ENCODE measurements around the gene SYNPO2.

Gene SYNPO2

DNA sequence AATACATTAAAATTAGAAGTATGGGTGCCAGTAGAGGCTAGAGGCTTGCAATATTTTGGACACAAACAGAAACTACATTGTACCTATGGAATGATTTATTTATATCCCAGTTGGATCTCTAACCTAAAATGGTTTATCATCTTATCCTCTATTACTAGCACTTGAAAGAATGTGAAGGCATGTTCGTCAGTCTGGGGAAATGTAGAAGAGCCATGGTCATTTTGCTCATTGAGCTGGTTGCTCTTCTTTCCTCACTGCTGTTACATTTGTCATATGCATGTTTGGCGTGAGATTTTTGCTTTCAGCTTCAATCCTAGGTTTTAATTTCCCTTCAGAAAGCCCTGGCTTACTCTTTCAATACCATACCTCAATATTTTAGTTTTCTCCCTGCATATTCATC lies 164.6 kb downstream of the SYNPO2 start:
- Histone ChIP-seq H3K9ac (ENCODE audit: low read length) (no peak overlapping the region), H4K91ac (ENCODE audit: low read length) (no peak overlapping the region), H3K27ac (ENCODE audit: low read length, poor library complexity, severe bottlenecking) (no peak overlapping the region), H2BK120ac (ENCODE audit: low read depth, low read length) (no peak overlapping the region), H2AFZ (ENCODE audit: low read depth, low read length) (no peak overlapping the region), H3K4me1 (ENCODE audit: control insufficient read depth, insufficient read depth, low read depth, low read length) (no peaks in the 10 kb centered on the region), H2BK12ac (ENCODE audit: low read length in 2 of 2) (no peak overlapping the region), H3K27me3 (ENCODE audit: control insufficient read depth in 1 of 2, insufficient read depth in 1 of 2, low read length in 2 of 2) (no peaks in the 10 kb centered on the region), H4K8ac (ENCODE audit: low read length) (no peak overlapping the region), H3K4me3 (ENCODE audit: insufficient read depth in 1 of 2, low read depth in 1 of 2, low read length in 2 of 2) (no peak overlapping the region), H3K9me3 (ENCODE audit: control insufficient read depth, low read length) (no peaks in the 10 kb centered on the region), H3K4me2 (ENCODE audit: low read length, poor library complexity, severe bottlenecking) (no peak overlapping the region), H2BK5ac (ENCODE audit: low read depth, low read length, poor library complexity, severe bottlenecking) (no peak overlapping the region), H3K79me1 (replicated peaks; ENCODE audit: low read length, poor library complexity, severe bottlenecking) (no peaks in the 10 kb centered on the region), H2AK5ac (ENCODE audit: low read length, severe bottlenecking) (no peak overlapping the region), H3K36me3 (ENCODE audit: control insufficient read depth in 1 of 2, insufficient read depth in 2 of 2, low read depth in 1 of 2, low read length in 2 of 2) (no peaks in the 10 kb centered on the region), H3K23ac (ENCODE audit: low read length in 2 of 2) (no peak overlapping the region), H3K14ac (ENCODE audit: low read length in 2 of 2) (no peak overlapping the region), H3K4ac (ENCODE audit: low read depth in 1 of 2, low read length in 2 of 2) (no peak overlapping the region), H2BK15ac (ENCODE audit: low read depth, poor library complexity, severe bottlenecking) (no peak overlapping the region), H3K18ac (ENCODE audit: low read depth in 1 of 2, low read length in 2 of 2) (no peak overlapping the region)
- WGBS: 90% methylated on average over 2 of the region's 2 CpGs
- DNase-seq: no peak

DNA sequence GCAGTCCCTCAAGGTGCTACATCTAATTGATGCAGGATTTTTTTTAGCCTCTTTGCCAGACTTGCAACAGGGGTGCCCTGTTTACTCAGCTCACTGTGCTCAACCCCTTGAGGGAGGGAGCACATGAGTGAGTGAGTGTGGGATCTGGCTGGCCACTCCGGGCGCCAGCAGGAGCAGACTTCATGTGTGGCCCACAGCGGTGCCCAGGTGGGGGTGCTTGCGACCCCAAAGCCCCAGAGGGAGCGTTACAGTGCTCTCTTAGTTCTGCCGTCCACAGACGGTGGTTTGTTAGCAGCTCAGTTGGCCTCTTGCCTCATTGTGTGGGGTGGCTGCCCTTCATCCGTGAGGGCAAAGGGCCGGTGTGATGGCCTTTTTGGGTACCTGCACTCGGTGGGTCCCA lies 165.3 kb downstream of the SYNPO2 start:
- Histone ChIP-seq H3K9ac (ENCODE audit: low read length) (no peak overlapping the region), H3K4ac (ENCODE audit: low read depth in 1 of 2, low read length in 2 of 2) (no peak overlapping the region), H3K4me1 (ENCODE audit: control insufficient read depth, insufficient read depth, low read depth, low read length) (no peaks in the 10 kb centered on the region), H3K79me1 (replicated peaks; ENCODE audit: low read length, poor library complexity, severe bottlenecking) (no peaks in the 10 kb centered on the region), H4K91ac (ENCODE audit: low read length) (no peak overlapping the region), H4K8ac (ENCODE audit: low read length) (no peak overlapping the region), H2AK5ac (ENCODE audit: low read length, severe bottlenecking) (no peak overlapping the region), H2BK120ac (ENCODE audit: low read depth, low read length) (no peak overlapping the region), H3K27me3 (ENCODE audit: control insufficient read depth in 1 of 2, insufficient read depth in 1 of 2, low read length in 2 of 2) (no peaks in the 10 kb centered on the region), H3K23ac (ENCODE audit: low read length in 2 of 2) (no peak overlapping the region), H3K36me3 (ENCODE audit: control insufficient read depth in 1 of 2, insufficient read depth in 2 of 2, low read depth in 1 of 2, low read length in 2 of 2) (no peaks in the 10 kb centered on the region), H2BK15ac (ENCODE audit: low read depth, poor library complexity, severe bottlenecking) (no peak overlapping the region), H2BK12ac (ENCODE audit: low read length in 2 of 2) (peak overlapping the region in 1 of 2 experiments; percentile 19), H3K27ac (ENCODE audit: low read length, poor library complexity, severe bottlenecking) (no peak overlapping the region), H3K14ac (ENCODE audit: low read length in 2 of 2) (no peak overlapping the region), H2AFZ (ENCODE audit: low read depth, low read length) (no peak overlapping the region), H2BK5ac (ENCODE audit: low read depth, low read length, poor library complexity, severe bottlenecking) (no peak overlapping the region), H3K18ac (ENCODE audit: low read depth in 1 of 2, low read length in 2 of 2) (no peak overlapping the region), H3K4me3 (ENCODE audit: insufficient read depth in 1 of 2, low read depth in 1 of 2, low read length in 2 of 2) (no peak overlapping the region), H3K9me3 (ENCODE audit: control insufficient read depth, low read length) (no peaks in the 10 kb centered on the region), H3K4me2 (ENCODE audit: low read length, poor library complexity, severe bottlenecking) (no peak overlapping the region)
- no peak for DNase-seq
- 96% methylated on average over 10 of the region's 10 CpGs for WGBS

DNA sequence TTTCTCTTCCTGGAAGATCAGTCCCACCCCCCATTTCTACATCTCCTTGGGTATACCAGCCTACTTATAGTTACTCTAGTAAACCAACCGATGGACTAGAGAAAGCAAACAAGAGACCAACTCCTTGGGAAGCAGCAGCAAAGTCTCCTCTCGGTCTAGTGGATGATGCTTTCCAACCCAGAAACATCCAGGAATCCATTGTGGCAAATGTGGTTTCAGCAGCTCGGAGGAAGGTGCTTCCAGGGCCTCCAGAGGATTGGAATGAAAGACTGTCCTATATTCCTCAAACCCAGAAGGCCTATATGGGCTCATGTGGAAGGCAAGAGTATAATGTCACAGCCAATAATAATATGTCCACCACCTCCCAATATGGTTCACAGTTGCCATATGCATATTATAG lies 168.8 kb downstream of the SYNPO2 start:
- H3K18ac ChIP-seq (ENCODE audit: low read depth in 1 of 2, low read length in 2 of 2): no peak overlapping the region
- no peak overlapping the region for H3K4me3 ChIP-seq (ENCODE audit: insufficient read depth in 1 of 2, low read depth in 1 of 2, low read length in 2 of 2)
- no peaks in the 10 kb centered on the region for H3K27me3 ChIP-seq (ENCODE audit: control insufficient read depth in 1 of 2, insufficient read depth in 1 of 2, low read length in 2 of 2)
- H3K9me3 ChIP-seq (ENCODE audit: control insufficient read depth, low read length): no peaks in the 10 kb centered on the region
- H4K91ac ChIP-seq (ENCODE audit: low read length): no peak overlapping the region
- no peak overlapping the region for H3K4me2 ChIP-seq (ENCODE audit: low read length, poor library complexity, severe bottlenecking)
- H2AFZ ChIP-seq (ENCODE audit: low read depth, low read length): no peak overlapping the region
- H3K14ac ChIP-seq (ENCODE audit: low read length in 2 of 2): no peak overlapping the region
- no peaks in the 10 kb centered on the region for H3K36me3 ChIP-seq (ENCODE audit: control insufficient read depth in 1 of 2, insufficient read depth in 2 of 2, low read depth in 1 of 2, low read length in 2 of 2)
- WGBS: 94% methylated on average over 2 of the region's 3 CpGs
- no peak overlapping the region for H3K23ac ChIP-seq (ENCODE audit: low read length in 2 of 2)
- H2BK5ac ChIP-seq (ENCODE audit: low read depth, low read length, poor library complexity, severe bottlenecking): no peak overlapping the region
- H2BK15ac ChIP-seq (ENCODE audit: low read depth, poor library complexity, severe bottlenecking): no peak overlapping the region
- H2AK5ac ChIP-seq (ENCODE audit: low read length, severe bottlenecking): no peak overlapping the region
- H3K27ac ChIP-seq (ENCODE audit: low read length, poor library complexity, severe bottlenecking): no peak overlapping the region
- H4K8ac ChIP-seq (ENCODE audit: low read length): no peak overlapping the region
- no peaks in the 10 kb centered on the region for H3K79me1 ChIP-seq (replicated peaks; ENCODE audit: low read length, poor library complexity, severe bottlenecking)
- no peak overlapping the region for H2BK120ac ChIP-seq (ENCODE audit: low read depth, low read length)
- no peak overlapping the region for H3K9ac ChIP-seq (ENCODE audit: low read length)
- H3K4ac ChIP-seq (ENCODE audit: low read depth in 1 of 2, low read length in 2 of 2): no peak overlapping the region
- DNase-seq: no peak
- no peaks in the 10 kb centered on the region for H3K4me1 ChIP-seq (ENCODE audit: control insufficient read depth, insufficient read depth, low read depth, low read length)
- no peak overlapping the region for H2BK12ac ChIP-seq (ENCODE audit: low read length in 2 of 2)

DNA sequence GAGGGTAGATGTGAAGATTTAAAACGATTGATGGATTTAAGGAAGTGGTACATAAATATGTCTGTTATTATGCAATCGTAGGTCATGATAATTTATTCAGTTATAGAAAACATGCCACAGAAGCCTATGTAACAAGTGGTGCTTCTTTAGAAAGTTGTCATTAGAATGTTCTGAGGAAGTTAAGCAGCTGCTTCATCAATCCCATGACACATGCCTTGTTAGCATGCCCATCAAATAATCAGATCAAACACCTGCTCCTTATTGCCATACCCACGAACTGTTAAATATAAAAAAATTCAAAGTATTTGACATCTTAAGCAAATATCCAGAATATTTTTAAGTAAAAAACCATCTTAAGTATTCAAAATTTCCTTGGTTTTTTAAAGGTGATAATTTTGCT lies 170.6 kb downstream of the SYNPO2 start:
- H3K27ac ChIP-seq (ENCODE audit: low read length, poor library complexity, severe bottlenecking): no peak overlapping the region
- no peaks in the 10 kb centered on the region for H3K4me1 ChIP-seq (ENCODE audit: control insufficient read depth, insufficient read depth, low read depth, low read length)
- H2BK5ac ChIP-seq (ENCODE audit: low read depth, low read length, poor library complexity, severe bottlenecking): no peak overlapping the region
- H2AFZ ChIP-seq (ENCODE audit: low read depth, low read length): no peak overlapping the region
- no peaks in the 10 kb centered on the region for H3K9me3 ChIP-seq (ENCODE audit: control insufficient read depth, low read length)
- H3K4me2 ChIP-seq (ENCODE audit: low read length, poor library complexity, severe bottlenecking): no peak overlapping the region
- no peak overlapping the region for H4K91ac ChIP-seq (ENCODE audit: low read length)
- H3K4ac ChIP-seq (ENCODE audit: low read depth in 1 of 2, low read length in 2 of 2): no peak overlapping the region
- no peak overlapping the region for H3K9ac ChIP-seq (ENCODE audit: low read length)
- H3K36me3 ChIP-seq (ENCODE audit: control insufficient read depth in 1 of 2, insufficient read depth in 2 of 2, low read depth in 1 of 2, low read length in 2 of 2): no peaks in the 10 kb centered on the region
- DNase-seq: no peak
- no peak overlapping the region for H3K14ac ChIP-seq (ENCODE audit: low read length in 2 of 2)
- H3K23ac ChIP-seq (ENCODE audit: low read length in 2 of 2): no peak overlapping the region
- no peak overlapping the region for H4K8ac ChIP-seq (ENCODE audit: low read length)
- no peak overlapping the region for H2BK15ac ChIP-seq (ENCODE audit: low read depth, poor library complexity, severe bottlenecking)
- no peak overlapping the region for H2AK5ac ChIP-seq (ENCODE audit: low read length, severe bottlenecking)
- H2BK120ac ChIP-seq (ENCODE audit: low read depth, low read length): no peak overlapping the region
- H3K4me3 ChIP-seq (ENCODE audit: insufficient read depth in 1 of 2, low read depth in 1 of 2, low read length in 2 of 2): no peak overlapping the region
- no peaks in the 10 kb centered on the region for H3K27me3 ChIP-seq (ENCODE audit: control insufficient read depth in 1 of 2, insufficient read depth in 1 of 2, low read length in 2 of 2)
- H3K18ac ChIP-seq (ENCODE audit: low read depth in 1 of 2, low read length in 2 of 2): no peak overlapping the region
- H2BK12ac ChIP-seq (ENCODE audit: low read length in 2 of 2): no peak overlapping the region
- H3K79me1 ChIP-seq (replicated peaks; ENCODE audit: low read length, poor library complexity, severe bottlenecking): no peaks in the 10 kb centered on the region
- WGBS: 92% methylated on average over 1 of the region's 3 CpGs

Measured in mesenchymal stem cell (in vitro differentiated cells and primary cell).